HG03565 (cell line): ENCODE results near the gene NPAS3.

ENCODE experiments used
- ATAC-seq: cut with Tn5 transposase; IDR thresholded peaks from one replicate; pipeline ENCODE4 v1.9.1; 2021; ENCODE audit warnings: mild to moderate bottlenecking, moderate library complexity; ENCODE audit not compliant: unreplicated experiment

The NPAS3 gene

DNA sequence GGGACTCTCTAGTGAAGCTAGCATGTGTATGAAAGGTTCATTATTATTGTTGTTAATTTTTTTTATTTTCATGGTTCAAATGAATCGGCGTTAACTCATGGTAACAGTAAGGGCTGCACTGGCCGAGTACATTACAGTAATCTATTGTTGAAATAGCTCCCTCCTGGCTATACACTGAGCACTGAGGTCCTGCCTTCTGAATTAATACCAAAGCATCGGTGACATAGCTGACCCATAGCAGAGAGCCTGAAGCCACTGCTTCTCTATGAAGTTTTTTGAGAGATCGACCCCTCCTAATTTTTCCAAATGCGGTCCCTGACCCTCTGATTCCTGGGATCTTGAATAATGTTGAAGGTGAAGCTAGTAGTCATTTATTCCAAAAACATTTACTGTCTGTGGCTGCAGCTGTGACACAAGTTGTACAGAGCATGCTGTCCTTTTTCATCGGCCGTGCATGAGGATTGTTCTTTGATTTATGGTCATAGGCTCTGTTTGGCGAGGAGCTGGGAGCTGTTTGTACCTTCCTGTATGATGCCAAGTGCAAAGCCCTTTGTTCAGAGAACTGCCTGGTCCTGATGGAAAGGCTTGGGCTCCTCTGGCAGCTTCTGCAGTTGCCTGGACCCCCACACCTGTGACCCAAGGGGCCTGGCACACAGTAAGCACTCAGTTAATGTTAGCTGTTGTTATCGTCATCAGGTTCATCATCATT is 525.7 kb downstream of the NPAS3 start:
- ATAC-seq = no peak

DNA sequence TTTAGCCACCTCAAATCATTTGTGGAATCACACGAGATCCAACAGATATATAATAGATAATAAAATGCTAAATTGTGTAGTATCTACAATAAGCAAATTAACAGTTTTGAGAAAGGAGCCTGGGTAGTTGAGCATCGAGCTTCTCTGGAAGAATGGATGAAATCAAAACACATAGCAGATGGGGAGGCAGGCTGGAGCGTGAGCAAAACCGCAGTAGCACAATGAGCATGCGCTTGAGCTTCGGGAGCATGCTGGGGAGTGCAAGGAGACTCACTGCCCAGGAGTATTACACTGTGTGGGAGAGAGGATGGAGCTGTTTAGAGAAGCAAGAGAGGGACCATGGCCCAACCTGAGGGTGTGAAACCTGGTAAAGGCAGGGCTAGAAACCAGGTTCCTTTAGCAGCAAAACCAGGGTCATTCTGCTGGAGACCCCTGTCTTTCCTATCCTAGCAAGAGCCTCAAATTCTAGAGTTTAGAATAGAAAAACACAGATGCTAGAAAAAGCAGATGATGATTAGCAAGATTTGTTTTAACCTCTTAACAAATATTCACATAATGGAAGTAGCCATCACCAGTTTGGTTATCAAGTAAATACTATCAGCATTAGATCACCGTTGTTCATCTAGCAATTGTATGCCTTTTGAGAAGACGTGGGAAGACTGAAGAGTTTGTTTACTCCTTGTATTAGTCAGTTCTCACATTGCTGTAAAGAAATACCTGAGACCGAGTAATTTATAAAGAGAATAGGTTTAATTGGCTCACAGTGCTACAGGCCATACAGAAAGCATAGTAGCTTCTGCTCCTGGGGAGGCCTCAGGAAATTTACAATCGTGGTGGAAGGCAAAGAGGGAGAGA is 527.4 kb downstream of the NPAS3 start:
- no peak for ATAC-seq

DNA sequence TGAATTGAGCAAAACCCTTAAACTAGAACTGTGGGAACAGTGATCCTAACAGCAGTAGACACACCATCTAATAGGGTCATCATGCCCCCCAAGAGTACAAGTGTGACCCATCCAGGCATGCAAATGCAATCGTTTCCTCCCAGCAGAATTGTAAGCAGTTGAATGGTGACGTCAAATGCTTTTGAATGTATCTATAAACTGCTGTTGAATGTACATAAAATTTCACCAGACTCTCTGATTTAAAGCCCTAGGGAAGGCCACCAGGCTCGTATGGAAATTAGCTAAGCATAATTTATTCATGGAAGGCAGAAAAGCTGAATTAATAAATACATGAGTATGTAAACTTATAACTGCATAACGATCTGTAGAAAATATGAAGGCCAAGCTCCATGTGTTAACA is 529.3 kb downstream of the NPAS3 start:
- no peak for ATAC-seq

DNA sequence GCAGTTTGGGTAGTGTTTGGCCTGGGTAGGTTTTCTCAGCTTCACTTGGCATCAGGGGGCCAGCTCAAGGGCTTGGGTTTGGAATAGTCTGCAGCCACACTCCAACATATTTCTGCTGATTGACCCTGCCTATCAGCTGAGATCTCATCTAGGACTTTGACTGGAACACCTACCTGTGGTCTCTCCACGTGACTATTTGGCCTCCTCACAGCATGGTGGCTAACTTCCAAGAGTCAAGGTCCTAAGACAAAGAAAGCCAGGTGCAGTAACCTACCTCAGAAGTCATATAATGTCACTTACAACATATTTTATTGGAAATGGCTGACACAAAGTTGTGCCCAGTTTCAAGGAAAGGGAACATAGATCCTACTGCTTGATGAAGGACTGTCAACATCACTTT is 531.2 kb downstream of the NPAS3 start:
- ATAC-seq = no peak

DNA sequence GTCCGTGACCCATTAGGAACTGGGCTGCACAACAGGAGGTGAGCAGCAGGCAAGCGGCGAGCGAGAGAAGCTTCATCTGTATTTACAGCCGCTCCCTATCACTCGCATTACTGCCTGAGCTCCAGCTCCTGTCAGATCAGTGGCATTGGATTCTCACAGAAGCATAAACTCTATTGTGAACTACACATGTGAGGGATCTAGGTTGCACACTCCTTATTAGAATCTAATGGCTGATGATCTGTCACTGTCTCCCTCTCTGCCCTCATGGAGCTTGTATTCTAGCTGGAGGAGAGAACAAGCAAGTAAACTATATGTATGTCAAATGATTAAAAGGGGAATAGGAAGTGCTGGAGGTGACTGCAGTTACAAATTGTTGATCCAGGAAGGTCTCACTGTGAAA is 533.1 kb downstream of the NPAS3 start:
- no peak for ATAC-seq

DNA sequence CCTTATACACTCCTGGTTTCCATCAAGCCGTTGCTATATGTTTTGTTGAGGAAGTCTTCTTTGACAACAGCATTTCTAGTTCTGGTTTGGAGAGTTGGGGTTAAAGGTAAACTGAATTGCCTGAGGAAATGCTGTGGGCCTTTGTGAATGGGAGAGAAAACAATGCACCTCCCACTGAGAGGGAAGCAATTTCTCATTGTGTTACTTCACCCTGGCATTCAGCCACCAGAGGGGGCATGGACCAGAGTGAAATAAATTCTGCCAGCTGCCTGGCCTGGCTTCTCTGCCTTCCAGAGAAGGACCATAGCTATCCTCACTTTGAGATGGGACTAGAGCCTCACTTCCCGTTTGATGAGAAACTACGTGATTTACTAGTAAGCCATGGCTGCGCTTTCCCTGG is 536.9 kb downstream of the NPAS3 start:
- ATAC-seq = no peak

DNA sequence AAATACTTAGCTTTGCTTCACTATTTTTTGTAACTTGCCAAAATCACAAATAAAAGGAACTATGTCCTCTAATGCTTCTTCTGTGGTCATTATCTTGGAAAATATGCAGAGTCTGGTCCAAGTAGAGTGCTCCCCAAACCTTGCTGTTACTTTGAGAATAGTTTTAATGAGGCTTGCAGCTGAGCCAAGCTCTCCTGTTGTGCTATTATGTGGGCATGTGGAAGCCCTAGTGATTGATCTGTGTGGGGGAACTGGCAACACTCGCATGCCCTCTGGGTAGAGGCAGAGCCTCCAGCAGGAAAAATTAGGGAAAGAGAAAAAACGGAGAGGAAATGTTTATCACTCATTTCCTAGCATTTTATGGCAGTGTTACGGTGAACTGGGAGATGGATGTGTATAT is 539.1 kb downstream of the NPAS3 start:
- no peak for ATAC-seq

DNA sequence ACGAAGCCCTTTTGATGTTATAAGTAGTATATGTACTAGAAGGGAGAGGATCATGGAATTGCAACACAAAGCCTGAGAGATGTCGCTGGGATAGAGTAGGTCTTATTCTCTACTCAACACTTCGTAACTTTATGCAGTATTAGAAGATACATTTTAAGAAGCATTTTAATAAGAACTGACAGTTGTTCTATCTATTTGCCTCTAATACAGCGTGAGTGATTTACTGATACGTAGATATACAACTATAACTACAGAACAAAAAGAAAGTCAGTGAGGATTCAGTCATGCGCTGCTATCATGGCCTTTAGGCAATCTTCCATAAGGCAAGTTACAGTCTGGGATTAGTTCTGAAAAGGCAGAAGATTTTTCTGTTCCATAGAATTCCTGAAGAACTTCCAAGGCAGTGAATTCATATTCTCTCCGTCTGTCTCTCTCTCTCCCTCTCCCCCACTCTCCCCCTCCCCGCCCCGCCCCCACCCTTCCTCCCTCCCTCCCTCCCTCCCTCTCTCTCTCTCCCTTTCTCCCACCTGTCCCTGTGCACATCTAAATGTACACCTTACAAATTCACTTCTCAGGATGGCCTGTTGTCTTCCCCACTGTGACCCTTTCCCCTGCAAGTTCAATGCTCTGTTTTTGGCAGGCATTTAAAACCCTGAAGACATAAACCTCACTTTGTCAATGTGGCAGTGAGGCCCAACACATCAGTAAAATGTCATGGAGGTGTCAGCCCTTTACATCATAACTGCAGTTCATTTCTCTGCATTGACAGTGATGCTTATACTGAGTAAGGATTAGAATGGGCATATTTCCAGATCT is 541.6 kb downstream of the NPAS3 start:
- no peak for ATAC-seq

DNA sequence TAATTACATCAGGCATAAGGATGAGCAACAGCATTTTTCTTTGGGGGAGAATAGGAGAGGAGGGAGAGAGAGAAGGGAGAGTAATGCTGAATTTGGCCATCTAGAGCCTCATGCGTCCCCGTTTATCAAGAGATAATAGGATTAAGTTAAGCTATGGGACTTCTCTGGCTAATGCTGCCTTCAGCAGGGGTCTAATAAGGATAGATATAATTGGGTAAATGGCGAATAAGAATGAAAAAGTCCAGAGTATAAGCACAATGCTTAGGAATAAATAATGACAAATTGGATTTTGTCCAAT is 542.2 kb downstream of the NPAS3 start:
- ATAC-seq = no peak

DNA sequence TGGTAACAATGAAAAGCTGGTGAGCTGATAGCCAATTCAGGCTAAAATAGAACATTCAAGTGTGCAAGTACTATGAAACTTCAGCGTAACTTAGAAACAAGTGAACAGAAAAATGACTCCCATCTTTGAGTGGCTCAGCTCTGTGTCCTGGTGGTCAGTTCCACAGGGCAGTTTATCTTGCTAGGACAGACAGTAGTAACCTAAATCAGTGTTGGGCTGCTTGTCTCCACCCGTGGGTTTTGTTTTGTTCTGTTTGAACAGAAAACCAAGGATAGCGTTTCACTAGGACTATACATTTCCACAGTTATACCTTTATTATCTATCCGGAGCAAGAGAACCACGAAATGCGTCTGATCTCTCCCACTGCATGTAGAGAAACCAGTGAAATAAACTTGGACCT is 544.4 kb downstream of the NPAS3 start:
- ATAC-seq = no peak

DNA sequence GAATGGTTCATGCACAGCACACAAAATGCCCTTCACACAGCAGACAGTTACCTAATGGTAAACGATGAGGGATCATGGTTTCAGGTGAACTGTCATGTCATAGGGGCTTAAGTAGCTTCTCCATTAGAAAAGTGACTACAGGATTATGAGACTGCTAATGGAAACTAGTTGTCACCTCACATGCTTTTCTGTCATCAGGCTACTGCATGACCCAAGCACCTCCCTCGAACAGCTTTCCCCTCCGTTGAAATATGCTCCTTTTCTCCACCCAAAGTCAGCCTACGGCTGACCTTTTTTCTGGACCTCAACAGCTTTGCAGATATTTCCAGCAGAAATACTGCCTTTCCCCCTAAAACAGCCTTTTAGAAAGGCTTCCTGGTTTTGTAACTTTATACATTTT is 544.9 kb downstream of the NPAS3 start:
- no peak for ATAC-seq

DNA sequence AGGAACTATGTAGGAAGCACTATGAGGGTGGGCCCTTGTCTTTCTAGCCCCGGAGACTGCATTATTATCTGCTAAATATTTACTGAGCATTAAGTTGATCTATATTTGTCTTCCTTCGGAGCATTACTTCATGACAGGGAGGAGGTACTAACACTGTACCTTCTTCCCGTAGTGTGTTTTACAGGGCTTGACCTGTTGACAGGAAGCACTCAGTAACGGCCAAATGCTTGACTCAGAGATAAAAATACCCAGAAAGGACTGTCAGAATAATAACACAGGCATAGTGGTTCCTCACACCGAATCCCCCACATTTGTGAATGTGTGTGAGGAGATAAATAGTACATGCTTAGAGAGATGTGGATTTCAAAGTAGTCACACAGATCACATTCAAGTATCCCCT is 545.6 kb downstream of the NPAS3 start:
- ATAC-seq = no peak

DNA sequence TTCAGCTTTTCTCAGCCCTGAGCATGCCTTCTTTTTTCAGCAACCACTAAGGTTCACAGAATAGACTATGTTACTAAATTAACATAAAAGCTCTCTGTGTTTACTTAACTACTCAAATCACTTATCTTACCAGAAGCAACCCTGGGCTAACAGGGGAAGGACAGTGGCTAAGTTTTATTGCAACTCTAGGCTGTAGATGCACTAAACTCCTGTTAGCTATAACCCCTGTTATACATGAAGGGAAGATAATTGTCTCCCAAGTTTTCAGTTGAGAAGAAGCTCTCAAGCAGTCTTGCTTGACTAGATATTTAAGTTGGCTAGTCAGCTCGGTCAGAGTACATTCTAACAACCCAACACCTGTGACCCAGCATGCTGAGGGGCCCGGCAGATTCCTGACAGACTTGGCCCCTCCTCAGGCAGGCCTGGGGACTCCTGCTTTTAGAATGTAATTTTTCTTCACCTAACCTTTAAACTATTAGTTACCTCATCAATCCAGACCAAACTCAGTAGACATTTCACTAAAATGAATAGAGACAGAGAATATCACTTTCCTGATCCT is 547.7 kb downstream of the NPAS3 start:
- ATAC-seq = no peak

DNA sequence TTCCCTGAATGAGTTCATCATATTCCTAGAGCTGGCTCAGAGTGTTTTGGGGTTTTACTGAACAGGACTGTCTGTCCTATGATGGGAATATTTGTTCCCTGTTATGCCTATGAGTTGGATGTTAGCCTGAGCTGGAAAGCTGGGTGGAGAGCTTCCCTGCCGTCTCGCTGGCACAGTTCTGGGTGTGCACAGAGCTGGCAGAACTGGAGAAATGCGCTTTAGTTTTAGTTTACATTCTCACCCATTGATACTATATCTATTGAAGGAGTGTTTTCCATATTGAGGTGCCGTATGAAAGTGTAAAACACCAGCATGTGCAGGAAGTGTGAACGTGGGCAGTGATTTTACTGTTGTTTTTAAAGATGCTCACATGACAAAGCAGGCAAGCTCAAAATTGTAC is 549.9 kb downstream of the NPAS3 start:
- ATAC-seq = no peak

DNA sequence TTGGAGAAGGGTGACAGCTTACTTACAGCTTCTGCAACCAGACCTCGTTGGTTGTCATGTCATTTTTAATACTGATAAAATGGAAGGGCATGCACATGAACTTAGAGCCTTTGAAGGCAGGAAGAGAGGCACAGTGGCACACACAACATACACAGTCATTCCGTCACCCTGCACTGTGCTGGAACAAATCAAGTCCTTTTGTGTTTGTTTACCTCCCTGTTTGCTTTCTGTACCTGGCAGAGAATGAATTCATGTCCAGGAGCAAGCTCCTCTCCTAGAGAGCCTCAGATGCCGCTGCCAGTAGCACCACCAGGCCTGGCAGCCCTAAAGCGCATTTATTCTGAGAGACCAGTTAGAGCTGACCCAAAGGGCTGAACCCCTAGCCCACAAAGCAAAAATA is 551.9 kb downstream of the NPAS3 start:
- no peak for ATAC-seq

DNA sequence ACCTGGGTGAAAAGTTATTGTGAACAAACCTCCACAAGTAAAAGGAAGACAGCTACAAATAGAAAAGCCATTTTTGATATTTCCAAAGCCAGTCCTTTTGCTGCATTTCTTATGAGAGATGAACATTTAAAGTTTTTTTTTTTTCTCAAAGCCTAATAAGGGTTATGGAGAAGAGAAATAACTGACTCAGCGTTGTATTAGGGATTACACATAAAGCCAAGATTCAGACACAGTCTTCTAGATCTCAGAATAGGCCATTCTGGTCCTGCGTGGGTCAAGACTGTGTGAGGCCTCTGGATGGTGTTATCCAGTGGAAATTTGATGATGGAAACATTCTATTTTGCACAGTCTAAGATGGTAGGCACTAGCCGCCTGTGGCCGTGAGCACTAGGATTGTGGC is 552.4 kb downstream of the NPAS3 start:
- no peak for ATAC-seq

DNA sequence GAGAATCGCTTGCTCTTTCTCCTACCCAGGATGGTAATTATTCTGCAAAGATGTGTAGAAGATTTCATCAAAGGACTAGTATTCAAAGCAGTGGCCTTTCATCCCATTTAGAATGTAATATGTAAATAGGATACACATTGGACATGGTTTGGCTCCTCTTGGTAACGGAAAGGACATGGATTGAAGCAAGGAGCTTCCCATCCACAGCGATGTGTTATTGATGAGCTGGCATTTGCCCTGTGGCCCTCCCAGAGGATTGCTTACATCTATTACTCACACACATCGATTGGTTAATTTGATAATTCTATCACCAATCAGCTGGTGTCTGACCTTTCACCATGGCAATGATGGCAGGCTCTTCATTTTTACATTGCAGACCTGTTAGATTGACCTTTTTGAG is 553.8 kb downstream of the NPAS3 start:
- ATAC-seq = no peak

DNA sequence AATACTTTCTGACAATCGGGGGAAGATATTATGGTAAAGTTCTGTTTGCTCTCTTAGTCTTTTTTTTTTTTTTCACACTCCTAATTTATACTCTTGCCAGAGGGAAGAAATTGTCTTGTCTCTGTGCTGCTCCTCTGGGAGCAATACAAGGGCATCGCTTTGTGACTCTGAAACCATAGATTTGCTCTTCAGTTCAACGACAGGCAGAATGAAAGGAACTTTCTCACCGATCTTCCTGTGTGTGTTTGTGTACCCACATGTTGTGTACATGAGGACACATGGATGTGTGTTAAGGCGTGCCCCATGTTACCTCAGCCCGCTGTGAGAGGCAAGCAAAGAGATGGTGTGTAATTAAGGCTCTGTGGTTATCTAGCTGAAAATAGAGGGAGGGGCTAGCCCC is 554.6 kb downstream of the NPAS3 start:
- no peak for ATAC-seq

DNA sequence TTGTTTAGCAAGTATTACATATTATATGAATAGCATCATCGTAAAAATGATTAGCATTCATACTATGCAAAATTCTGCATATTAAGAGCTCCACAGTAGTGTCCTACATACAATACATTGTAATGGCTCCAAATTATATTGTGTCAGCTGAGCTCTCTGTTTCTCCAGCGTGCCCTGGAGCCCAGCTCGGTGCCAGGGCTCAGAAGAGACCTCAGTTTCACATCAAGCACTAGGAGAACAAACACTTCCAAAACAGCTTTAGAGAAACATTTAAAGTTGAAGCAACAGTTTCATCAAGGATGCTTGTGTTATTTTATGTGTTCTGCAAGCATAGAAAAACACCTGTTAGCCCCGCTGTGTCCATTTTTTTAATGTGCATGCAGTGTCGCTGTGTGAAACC is 555.3 kb downstream of the NPAS3 start:
- ATAC-seq = no peak

DNA sequence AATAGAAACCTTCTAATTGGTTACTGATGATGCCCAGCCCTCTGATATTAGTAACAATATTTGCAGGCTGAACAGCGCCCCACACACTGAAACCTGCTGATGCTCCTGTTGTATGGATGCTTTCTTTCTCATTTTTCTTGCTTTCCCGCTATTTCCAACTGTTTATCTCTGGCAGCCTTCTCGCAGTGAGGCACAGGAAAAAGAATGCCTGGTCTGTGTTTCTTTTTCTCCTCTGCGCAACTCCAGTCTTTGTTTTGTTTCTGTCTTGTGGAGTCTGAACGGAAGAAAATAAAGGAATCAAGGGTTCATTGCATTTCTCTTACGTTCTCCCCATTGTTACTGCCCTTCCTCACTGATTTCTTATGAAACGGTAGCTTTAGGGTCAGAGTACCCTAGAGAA is 561.0 kb downstream of the NPAS3 start:
- ATAC-seq = no peak

DNA sequence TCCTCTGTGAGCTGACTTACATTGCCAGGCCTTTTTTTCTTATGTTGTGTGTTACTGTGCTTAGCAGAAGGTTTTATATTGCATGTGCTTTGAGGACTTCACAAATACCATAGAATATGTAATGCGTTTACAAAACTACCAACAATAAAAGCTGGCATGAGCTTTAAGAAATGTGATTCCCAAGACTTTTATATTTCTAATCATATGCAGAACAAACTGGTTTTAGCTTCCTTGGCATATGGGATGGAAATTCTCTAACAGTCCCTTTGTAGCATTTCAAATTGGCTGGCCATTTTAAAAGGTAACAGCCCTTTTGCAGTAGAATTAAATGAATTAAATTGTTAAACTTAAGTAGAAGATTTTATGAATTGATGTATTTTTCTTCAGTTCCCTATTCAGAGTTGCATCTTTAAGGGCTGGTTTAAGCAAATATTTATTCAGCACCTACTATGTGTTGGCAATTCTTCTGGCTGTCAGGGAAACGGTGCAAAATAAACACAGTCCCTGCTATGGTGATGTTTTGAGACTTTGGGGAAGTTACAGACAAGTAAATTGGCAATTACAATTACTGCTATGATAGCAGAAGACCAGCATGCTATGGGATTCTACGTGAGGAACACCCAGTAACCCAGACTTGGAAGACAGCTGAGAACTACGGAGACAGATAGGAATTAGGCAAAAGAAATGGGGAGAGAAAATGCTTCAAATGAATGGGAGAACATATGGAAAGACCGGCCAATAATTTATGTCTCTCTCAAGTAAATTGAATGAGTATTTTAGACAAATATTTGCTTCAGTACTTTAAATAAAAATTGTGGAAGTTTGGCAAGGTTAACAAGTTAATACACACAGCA is 565.8 kb downstream of the NPAS3 start:
- ATAC-seq = no peak
